ENCODE data around the gene BBS9. TPM values are rescaled to one million over a fixed set of nuclear protein-coding genes. Genes with fewer than 3 reads are reported as not detected.

The BBS9 gene
- total and polyA plus RNA-seq, 9 donors, result 13.0 to 23.5 (median 15.9) TPM

- H3K4me1 ChIP-seq (ENCODE audit: control insufficient read depth, insufficient read depth, low read length), result peaks cover 4% of the 10 kb centered on the region
- H3K27ac ChIP-seq (ENCODE audit: low read length), result no peak overlapping the region
- H3K4me3 ChIP-seq (ENCODE audit: low read length), result no peak overlapping the region
- DNase-seq, result no peak
- WGBS (ENCODE audit: insufficient coverage), result no CpG with 5 or more reads among the region's 1 CpG
- no peaks in the 10 kb centered on the region for H3K36me3 ChIP-seq (ENCODE audit: control insufficient read depth, insufficient read depth, low read length)
- no peaks in the 10 kb centered on the region for H3K9me3 ChIP-seq (replicated peaks; ENCODE audit: control insufficient read depth, low read depth, low read length)
- H3K27me3 ChIP-seq (ENCODE audit: control insufficient read depth, insufficient read depth, low read length), result no peaks in the 10 kb centered on the region
Measured at GRCh38 chr7:33642312-33642711, 512.9 kb downstream of the BBS9 start.

- Histone ChIP-seq H3K9me3 (replicated peaks; ENCODE audit: control insufficient read depth, low read depth, low read length) (no peaks in the 10 kb centered on the region), H3K36me3 (ENCODE audit: control insufficient read depth, insufficient read depth, low read length) (no peaks in the 10 kb centered on the region), H3K4me1 (ENCODE audit: control insufficient read depth, insufficient read depth, low read length) (peaks cover 4% of the 10 kb centered on the region), H3K27me3 (ENCODE audit: control insufficient read depth, insufficient read depth, low read length) (no peaks in the 10 kb centered on the region), H3K27ac (ENCODE audit: low read length) (no peak overlapping the region), H3K4me3 (ENCODE audit: low read length) (no peak overlapping the region)
- DNase-seq, result no peak
- no CpG with 5 or more reads among the region's 2 CpGs for WGBS (ENCODE audit: insufficient coverage)
Measured at GRCh38 chr7:33643530-33643929, 514.2 kb downstream of the BBS9 start.

DNA sequence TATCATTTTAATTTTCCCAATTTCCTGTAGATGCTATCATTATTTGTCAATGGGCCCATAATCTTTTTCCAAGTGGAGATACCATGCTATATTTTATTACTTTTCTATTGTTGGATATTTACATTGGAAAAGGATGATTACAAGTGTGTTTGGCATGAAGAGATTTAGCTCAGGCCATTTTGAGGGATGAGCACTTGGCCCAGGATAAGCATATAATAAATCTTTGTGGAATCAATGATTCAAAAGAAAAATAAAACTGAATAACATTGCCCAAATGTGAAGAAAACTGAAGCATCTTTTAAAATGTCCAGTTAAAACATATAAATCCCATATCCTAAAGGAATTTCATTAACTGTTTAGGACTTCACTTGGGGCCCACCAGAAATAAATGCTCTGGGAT, 515.1 kb downstream of the BBS9 start:
- Histone ChIP-seq H3K27me3 (ENCODE audit: control insufficient read depth, insufficient read depth, low read length) (no peaks in the 10 kb centered on the region), H3K9me3 (replicated peaks; ENCODE audit: control insufficient read depth, low read depth, low read length) (no peaks in the 10 kb centered on the region), H3K36me3 (ENCODE audit: control insufficient read depth, insufficient read depth, low read length) (no peaks in the 10 kb centered on the region), H3K27ac (ENCODE audit: low read length) (no peak overlapping the region), H3K4me1 (ENCODE audit: control insufficient read depth, insufficient read depth, low read length) (peaks cover 4% of the 10 kb centered on the region), H3K4me3 (ENCODE audit: low read length) (no peak overlapping the region)
- no peak for DNase-seq

- H3K9me3 ChIP-seq (replicated peaks; ENCODE audit: control insufficient read depth, low read depth, low read length), result no peaks in the 10 kb centered on the region
- H3K27me3 ChIP-seq (ENCODE audit: control insufficient read depth, insufficient read depth, low read length), result no peaks in the 10 kb centered on the region
- H3K4me3 ChIP-seq (ENCODE audit: low read length), result no peak overlapping the region
- peaks cover 4% of the 10 kb centered on the region for H3K4me1 ChIP-seq (ENCODE audit: control insufficient read depth, insufficient read depth, low read length)
- peak overlapping the region; percentile 50 for H3K27ac ChIP-seq (ENCODE audit: low read length)
- H3K36me3 ChIP-seq (ENCODE audit: control insufficient read depth, insufficient read depth, low read length), result no peaks in the 10 kb centered on the region
- DNase-seq, result peak; percentile 63
- no CpG with 5 or more reads among the region's 2 CpGs for WGBS (ENCODE audit: insufficient coverage)
Measured at GRCh38 chr7:33645104-33645503, 515.7 kb downstream of the BBS9 start.

GRCh38 chr7:33646166-33646565, 516.8 kb downstream of the BBS9 start:
- H3K27me3 ChIP-seq (ENCODE audit: control insufficient read depth, insufficient read depth, low read length), result no peaks in the 10 kb centered on the region
- no peaks in the 10 kb centered on the region for H3K9me3 ChIP-seq (replicated peaks; ENCODE audit: control insufficient read depth, low read depth, low read length)
- H3K27ac ChIP-seq (ENCODE audit: low read length), result no peak overlapping the region
- H3K4me3 ChIP-seq (ENCODE audit: low read length), result no peak overlapping the region
- H3K4me1 ChIP-seq (ENCODE audit: control insufficient read depth, insufficient read depth, low read length), result peaks cover 4% of the 10 kb centered on the region
- no peaks in the 10 kb centered on the region for H3K36me3 ChIP-seq (ENCODE audit: control insufficient read depth, insufficient read depth, low read length)
- no CpG with 5 or more reads among the region's 3 CpGs for WGBS (ENCODE audit: insufficient coverage)
- no peak for DNase-seq

GRCh38 chr7:33646891-33647391, 517.6 kb downstream of the BBS9 start:
- WGBS (ENCODE audit: insufficient coverage), result 79% methylated on average over 2 of the region's 4 CpGs
- no peaks in the 10 kb centered on the region for H3K27me3 ChIP-seq (ENCODE audit: control insufficient read depth, insufficient read depth, low read length)
- no peaks in the 10 kb centered on the region for H3K9me3 ChIP-seq (replicated peaks; ENCODE audit: control insufficient read depth, low read depth, low read length)
- no peak overlapping the region for H3K4me3 ChIP-seq (ENCODE audit: low read length)
- H3K27ac ChIP-seq (ENCODE audit: low read length), result no peak overlapping the region
- no peaks in the 10 kb centered on the region for H3K36me3 ChIP-seq (ENCODE audit: control insufficient read depth, insufficient read depth, low read length)
- DNase-seq, result no peak
- H3K4me1 ChIP-seq (ENCODE audit: control insufficient read depth, insufficient read depth, low read length), result peaks cover 4% of the 10 kb centered on the region

DNA sequence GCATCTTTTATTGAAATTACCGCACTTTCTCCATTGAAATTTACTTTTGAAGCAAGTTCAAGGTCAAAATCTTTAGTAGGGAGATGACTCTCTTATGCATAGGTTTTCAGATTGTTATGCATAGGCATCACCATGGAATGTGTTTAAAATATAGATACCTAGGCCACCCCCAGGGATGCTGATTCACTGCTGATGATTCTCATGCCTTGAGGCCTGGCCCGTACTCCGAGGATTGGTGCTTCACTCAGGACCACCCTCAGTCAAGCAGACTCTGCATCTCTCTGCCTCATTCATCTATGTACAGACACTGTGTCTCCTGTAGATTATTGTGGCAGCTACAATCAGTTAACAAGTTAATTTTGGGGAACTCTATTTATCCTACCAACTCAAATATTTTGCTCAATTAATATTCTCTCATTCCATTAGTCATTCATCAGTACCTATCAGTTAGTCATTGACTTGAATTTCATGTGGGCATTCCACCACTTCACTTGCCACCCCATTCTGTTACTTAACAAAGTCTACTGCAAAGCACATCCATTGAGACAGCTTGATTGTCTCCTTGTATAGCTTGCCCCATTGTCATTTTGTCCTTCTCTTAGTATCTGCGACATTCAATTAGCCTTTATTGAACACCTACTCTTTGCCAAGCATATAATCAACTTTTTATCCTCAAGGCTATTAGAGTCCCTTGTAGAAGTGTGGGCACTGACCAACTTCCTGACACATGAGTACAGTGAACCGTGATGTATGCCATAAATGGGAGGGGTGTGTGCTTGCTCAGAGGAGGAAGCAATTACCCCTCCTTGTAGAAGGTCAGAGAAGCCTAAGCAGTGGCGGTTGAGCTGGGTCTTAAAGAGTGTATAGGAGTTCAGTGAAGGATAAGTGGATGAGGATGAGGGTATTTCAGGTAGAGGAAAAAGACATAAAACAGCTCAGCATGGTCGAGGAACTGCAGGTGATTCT, 520.4 kb downstream of the BBS9 start:
- no peak overlapping the region for H3K4me3 ChIP-seq (ENCODE audit: low read length)

DNA sequence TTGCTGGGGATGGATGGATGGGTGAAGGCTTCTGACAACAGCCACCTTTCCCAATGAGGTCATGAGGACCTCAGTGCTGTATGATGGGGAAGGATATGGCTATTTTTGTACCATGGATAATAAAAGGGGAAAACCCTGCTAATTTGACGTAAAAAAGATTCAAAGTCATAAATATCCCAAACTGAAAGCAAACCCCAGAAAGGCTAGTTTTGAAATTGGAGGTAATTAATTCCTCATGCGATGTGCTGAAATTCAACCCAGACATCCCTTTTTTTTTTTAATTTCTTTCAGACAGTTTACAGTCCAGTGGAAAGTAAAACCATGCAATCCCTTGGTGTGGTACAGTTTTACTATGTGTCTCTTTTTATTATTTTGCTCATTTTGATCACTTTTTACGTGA, 521.5 kb downstream of the BBS9 start:
- Histone ChIP-seq H3K36me3 (ENCODE audit: control insufficient read depth, insufficient read depth, low read length) (no peaks in the 10 kb centered on the region), H3K4me1 (ENCODE audit: control insufficient read depth, insufficient read depth, low read length) (no peaks in the 10 kb centered on the region), H3K27me3 (ENCODE audit: control insufficient read depth, insufficient read depth, low read length) (no peaks in the 10 kb centered on the region), H3K4me3 (ENCODE audit: low read length) (no peak overlapping the region), H3K27ac (ENCODE audit: low read length) (no peak overlapping the region), H3K9me3 (replicated peaks; ENCODE audit: control insufficient read depth, low read depth, low read length) (no peaks in the 10 kb centered on the region)
- DNase-seq, result peak; percentile 30
- no CpG with 5 or more reads among the region's 3 CpGs for WGBS (ENCODE audit: insufficient coverage)

More for the DNA sequence above, 520.4 kb downstream of the BBS9 start:
- Histone ChIP-seq H3K4me1 (ENCODE audit: control insufficient read depth, insufficient read depth, low read length) (peaks cover 4% of the 10 kb centered on the region), H3K9me3 (replicated peaks; ENCODE audit: control insufficient read depth, low read depth, low read length) (no peaks in the 10 kb centered on the region), H3K27me3 (ENCODE audit: control insufficient read depth, insufficient read depth, low read length) (no peaks in the 10 kb centered on the region), H3K27ac (ENCODE audit: low read length) (no peak overlapping the region), H3K36me3 (ENCODE audit: control insufficient read depth, insufficient read depth, low read length) (no peaks in the 10 kb centered on the region)
- DNase-seq, result no peak
- WGBS (ENCODE audit: insufficient coverage), result 77% methylated on average over 4 of the region's 7 CpGs

- no peaks in the 10 kb centered on the region for H3K36me3 ChIP-seq (ENCODE audit: control insufficient read depth, insufficient read depth, low read length)
- H3K4me1 ChIP-seq (ENCODE audit: control insufficient read depth, insufficient read depth, low read length), result no peaks in the 10 kb centered on the region
- 80% methylated on average over 1 of the region's 3 CpGs for whole genome bisulfite sequencing (ENCODE audit: insufficient coverage)
- H3K27me3 ChIP-seq (ENCODE audit: control insufficient read depth, insufficient read depth, low read length), result no peaks in the 10 kb centered on the region
- DNase-seq, result no peak
- no peak overlapping the region for H3K27ac ChIP-seq (ENCODE audit: low read length)
- H3K4me3 ChIP-seq (ENCODE audit: low read length), result no peak overlapping the region
- H3K9me3 ChIP-seq (replicated peaks; ENCODE audit: control insufficient read depth, low read depth, low read length), result no peaks in the 10 kb centered on the region
Measured at GRCh38 chr7:33651998-33652515, 522.7 kb downstream of the BBS9 start.

GRCh38 chr7:33654676-33655075, 525.3 kb downstream of the BBS9 start:
- Histone ChIP-seq H3K36me3 (ENCODE audit: control insufficient read depth, insufficient read depth, low read length) (no peaks in the 10 kb centered on the region), H3K4me1 (ENCODE audit: control insufficient read depth, insufficient read depth, low read length) (no peaks in the 10 kb centered on the region), H3K27me3 (ENCODE audit: control insufficient read depth, insufficient read depth, low read length) (no peaks in the 10 kb centered on the region), H3K4me3 (ENCODE audit: low read length) (no peak overlapping the region), H3K9me3 (replicated peaks; ENCODE audit: control insufficient read depth, low read depth, low read length) (no peaks in the 10 kb centered on the region), H3K27ac (ENCODE audit: low read length) (no peak overlapping the region)
- WGBS (ENCODE audit: insufficient coverage), result 80% methylated on average over 1 of the region's 5 CpGs
- no peak for DNase-seq
